A549 treated with dexamethasone at 1 μM for 4 hours (cell line): ENCODE data around the gene OR5D16. TPM values are rescaled to one million over a fixed set of nuclear protein-coding genes. Genes with fewer than 3 reads are reported as not detected.

Source experiments
- total RNA-seq: library from RNA; stranded (reverse); fragments of 200-300 nt; extraction: Qiagen RNA extraction; gene quantifications from 5 replicates; pipeline ENCODE4 v1.2.3, GENCODE V29; 2022

OR5D16 gene
- total RNA-seq: not detected in 5 replicates

GRCh38 chr11:55838452-55838851, at the start of gene OR5D16:
Gene OR5D16 (plus strand): TSS chr11:55838752. CDS start chr11:55838752, 0 bp downstream.

DNA sequence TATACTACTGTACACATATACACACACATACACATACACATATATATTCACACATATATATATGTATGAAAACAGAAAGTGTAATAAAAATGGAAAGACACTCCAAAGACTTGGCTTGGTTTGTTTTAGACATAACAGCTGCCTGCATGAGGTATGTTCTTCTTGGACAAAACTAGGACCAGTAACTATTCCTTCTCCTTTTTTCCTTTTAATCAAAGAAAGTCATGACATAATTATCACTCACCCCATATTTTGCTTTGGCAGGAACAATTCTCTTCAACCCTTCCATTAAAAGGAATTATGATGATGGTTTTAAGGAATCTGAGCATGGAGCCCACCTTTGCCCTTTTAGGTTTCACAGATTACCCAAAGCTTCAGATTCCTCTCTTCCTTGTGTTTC, 43.3 kb upstream of the OR5D16 start, which contains the start of gene OR5D14:
OR5D14 (plus strand) TSS at position 301 of the 400 bp plus-strand sequence; CDS start at position 301, 0 bp downstream.

GRCh38 chr11:55811067-55811466, 27.5 kb upstream of the OR5D16 start, which contains the start of gene OR5L1:
Gene OR5L1 (plus strand): TSS chr11:55811367. CDS start chr11:55811467, 100 bp downstream.

GRCh38 chr11:55819330-55819729, 19.2 kb upstream of the OR5D16 start, which contains the start of gene OR5D18:
Gene OR5D18 (plus strand): TSS chr11:55819630. CDS start chr11:55819630, 0 bp downstream.

DNA sequence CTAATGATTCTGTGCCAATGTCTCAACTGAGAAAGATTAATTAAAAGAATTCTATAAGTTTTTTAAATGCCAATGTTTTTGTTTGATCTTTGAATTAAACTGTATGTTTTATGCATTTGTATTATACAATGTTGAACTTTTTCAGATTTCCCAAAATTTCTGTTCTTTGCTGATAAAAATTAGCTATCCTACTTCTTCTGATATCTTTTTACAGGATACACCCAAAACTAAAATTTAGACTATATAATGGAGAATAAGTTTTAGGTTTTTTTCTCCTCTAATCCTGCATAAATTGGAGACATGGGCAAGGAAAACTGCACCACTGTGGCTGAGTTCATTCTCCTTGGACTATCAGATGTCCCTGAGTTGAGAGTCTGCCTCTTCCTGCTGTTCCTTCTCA, 11.6 kb upstream of the OR5D16 start, which contains the start of gene OR5L2:
OR5L2 (plus strand) TSS at position 301 of the 400 bp plus-strand sequence; CDS start at position 301, 0 bp downstream.

GRCh38 chr11:55882997-55883396, 44.4 kb downstream of the OR5D16 start, which contains the start of gene TRIM51:
Gene TRIM51 (plus strand): TSS chr11:55883297. CDS start chr11:55885429, 2,132 bp downstream.

Other genes starting within 250 kb of the OR5D16 start
- gene OR4C11, start 231.1 kb upstream of the OR5D16 start, total RNA-seq: not detected in 5 replicates
- not detected in 5 replicates for gene OR4P4, start 203.6 kb upstream of the OR5D16 start, total RNA-seq
- not detected in 5 replicates for gene OR4S2, start 190.4 kb upstream of the OR5D16 start, total RNA-seq
- gene OR4C6, start 176.6 kb upstream of the OR5D16 start, total RNA-seq: not detected in 5 replicates
- gene OR5D13, start 65.3 kb upstream of the OR5D16 start, total RNA-seq: not detected in 5 replicates
- not detected in 5 replicates for gene OR5D14, start 43.2 kb upstream of the OR5D16 start, total RNA-seq
- gene OR5L1, start 27.4 kb upstream of the OR5D16 start, total RNA-seq: not detected in 5 replicates
- gene OR5D18, start 19.1 kb upstream of the OR5D16 start, total RNA-seq: not detected in 5 replicates
- not detected in 5 replicates for gene OR5L2, start 11.5 kb upstream of the OR5D16 start, total RNA-seq
- gene TRIM51, start 44.5 kb downstream of the OR5D16 start, total RNA-seq: not detected in 5 replicates
- gene OR5W2, start 75.8 kb downstream of the OR5D16 start, total RNA-seq: not detected in 5 replicates
- gene OR5I1, start 97.6 kb downstream of the OR5D16 start, total RNA-seq: not detected in 5 replicates
- gene OR10AG1, start 131.2 kb downstream of the OR5D16 start, total RNA-seq: not detected in 5 replicates
- not detected in 5 replicates for gene OR5F1, start 155.9 kb downstream of the OR5D16 start, total RNA-seq
- gene OR5AS1, start 188.9 kb downstream of the OR5D16 start, total RNA-seq: not detected in 5 replicates